Retinal pigment epithelial cell (primary cell): ENCODE data around the gene GSN.

ENCODE experiments used
- DNase-seq: peaks from one replicate; pipeline ENCODE4 v3.0.0-alpha.2; 2010; ENCODE audit warnings: low read depth
- H3K4me3 ChIP-seq: 2 replicates; pipeline ENCODE4 v1.5.1; 2011; ENCODE audit warnings: mild to moderate bottlenecking, low read length, control low read depth, moderate library complexity
- TF ChIP-seq, protein P1 (sequence below): conservative IDR thresholded peaks from 2 replicates; pipeline ENCODE4 v1.5.1; 2011; ENCODE audit warnings: low read depth, low read length, control low read depth, inconsistent platforms

GSN gene

DNA sequence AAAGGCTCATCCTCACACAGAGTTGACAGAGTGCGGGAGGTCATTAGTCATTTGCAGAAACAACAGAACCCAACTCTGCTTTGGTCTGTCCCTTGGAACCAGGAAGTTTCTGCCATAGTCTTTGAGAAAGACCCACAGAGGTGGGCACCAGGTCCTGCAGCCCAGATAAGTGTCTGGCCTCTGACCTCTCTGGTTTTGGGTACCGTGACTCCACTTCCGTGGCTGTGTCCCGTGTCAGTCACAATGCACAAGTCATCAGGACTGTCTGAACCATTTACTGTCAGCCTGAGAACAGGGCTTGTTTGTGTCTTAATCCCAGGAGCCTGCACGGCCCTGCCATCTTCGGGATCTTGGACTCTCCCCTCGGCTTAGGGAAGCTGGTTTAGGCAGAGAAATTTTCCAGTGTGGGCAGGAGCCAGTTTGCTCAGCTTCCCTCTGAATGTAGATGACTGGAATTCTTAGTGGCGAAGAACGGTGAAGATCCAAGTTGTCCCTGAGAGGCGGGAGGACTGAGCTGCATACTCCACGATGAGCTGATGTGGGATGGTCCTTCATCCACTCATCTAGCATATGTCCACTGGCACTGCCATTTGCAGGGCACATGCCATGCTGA lies 11.9 kb downstream of the GSN start:
- no peak overlapping the region for H3K4me3 ChIP-seq
- no peak for DNase-seq
- TF ChIP-seq, protein P1, sequence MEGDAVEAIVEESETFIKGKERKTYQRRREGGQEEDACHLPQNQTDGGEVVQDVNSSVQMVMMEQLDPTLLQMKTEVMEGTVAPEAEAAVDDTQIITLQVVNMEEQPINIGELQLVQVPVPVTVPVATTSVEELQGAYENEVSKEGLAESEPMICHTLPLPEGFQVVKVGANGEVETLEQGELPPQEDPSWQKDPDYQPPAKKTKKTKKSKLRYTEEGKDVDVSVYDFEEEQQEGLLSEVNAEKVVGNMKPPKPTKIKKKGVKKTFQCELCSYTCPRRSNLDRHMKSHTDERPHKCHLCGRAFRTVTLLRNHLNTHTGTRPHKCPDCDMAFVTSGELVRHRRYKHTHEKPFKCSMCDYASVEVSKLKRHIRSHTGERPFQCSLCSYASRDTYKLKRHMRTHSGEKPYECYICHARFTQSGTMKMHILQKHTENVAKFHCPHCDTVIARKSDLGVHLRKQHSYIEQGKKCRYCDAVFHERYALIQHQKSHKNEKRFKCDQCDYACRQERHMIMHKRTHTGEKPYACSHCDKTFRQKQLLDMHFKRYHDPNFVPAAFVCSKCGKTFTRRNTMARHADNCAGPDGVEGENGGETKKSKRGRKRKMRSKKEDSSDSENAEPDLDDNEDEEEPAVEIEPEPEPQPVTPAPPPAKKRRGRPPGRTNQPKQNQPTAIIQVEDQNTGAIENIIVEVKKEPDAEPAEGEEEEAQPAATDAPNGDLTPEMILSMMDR, result no peak

DNA sequence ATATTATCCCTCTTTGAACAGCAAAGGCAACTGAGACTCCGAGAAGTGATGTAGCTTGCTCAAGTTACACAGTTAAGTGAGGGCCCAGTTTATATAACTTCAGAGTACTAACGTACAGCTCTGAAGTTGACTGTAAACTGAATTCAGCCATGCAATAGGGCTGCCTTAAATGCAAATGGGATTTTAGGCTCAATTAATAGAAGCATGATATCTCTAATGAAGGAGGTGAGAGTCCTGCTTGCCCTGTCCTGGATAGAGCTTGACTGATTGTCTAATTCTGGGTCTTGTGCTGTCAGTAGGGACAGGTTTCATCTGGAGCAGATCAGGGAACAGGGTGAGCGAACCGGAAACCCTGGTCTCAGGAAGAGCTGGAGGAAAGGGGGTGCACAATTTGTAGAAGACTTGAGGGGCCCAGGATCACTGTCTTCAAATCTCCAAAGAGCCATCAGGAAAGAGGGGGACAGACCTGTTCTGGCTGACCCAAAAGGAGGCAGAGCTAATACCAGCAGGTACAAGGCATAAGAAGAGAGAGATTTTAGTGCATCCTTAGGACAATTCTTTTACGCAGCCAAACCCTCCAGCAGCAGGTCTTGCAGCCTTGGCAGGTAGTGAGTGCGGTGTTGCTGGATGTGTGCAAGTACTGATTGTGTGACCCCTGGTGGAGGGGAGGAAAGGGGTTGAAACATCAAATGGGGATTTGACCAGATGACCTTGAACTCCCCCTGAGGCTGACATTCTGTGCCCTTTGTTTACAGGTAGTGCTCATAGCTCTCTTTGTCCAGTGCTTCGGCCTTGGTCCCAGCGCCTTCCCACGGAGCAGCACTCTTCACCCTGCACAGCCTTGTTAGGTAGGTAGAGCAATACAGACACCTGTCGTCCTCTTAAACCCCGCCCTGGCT lies 13.0 kb downstream of the GSN start:
- no peak for DNase-seq
- H3K4me3 ChIP-seq, result no peak overlapping the region
- TF ChIP-seq, protein P1, result no peak

DNA sequence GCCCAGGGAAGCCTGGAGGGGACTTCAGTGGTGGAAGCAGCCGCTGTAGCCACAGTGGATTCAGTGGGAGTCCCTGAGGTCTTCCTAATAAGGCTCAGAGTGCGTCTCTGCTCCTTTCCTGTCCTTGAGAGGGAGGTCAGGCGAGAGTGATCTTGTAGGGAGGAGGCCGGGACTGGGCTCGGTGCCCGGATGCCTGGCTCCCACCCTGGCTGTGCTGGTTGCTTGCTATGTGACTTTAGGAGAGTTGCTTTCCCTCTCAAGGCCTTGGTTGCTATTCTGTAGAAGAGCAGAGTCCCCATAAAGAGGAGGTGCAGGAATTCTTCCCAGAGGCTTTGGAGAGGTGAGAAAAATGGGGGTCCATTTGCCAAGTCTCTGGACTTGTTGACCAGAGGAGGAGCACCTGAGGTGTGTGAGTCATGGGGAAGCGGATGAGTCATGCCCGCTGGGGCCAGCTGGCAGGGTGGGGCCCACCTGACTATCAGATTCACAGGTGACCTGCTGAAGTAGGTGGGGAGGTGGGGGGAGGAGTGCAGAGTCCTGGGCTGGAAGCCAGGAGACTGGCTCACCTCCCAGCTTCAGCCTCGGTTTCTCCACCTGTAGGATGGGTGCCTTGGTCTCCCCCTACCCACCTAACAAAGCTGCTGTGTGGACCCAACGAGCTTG lies 13.8 kb downstream of the GSN start:
- peak; percentile 71 for DNase-seq
- TF ChIP-seq, protein P1, result peak; percentile 12
- no peak overlapping the region for H3K4me3 ChIP-seq

DNA sequence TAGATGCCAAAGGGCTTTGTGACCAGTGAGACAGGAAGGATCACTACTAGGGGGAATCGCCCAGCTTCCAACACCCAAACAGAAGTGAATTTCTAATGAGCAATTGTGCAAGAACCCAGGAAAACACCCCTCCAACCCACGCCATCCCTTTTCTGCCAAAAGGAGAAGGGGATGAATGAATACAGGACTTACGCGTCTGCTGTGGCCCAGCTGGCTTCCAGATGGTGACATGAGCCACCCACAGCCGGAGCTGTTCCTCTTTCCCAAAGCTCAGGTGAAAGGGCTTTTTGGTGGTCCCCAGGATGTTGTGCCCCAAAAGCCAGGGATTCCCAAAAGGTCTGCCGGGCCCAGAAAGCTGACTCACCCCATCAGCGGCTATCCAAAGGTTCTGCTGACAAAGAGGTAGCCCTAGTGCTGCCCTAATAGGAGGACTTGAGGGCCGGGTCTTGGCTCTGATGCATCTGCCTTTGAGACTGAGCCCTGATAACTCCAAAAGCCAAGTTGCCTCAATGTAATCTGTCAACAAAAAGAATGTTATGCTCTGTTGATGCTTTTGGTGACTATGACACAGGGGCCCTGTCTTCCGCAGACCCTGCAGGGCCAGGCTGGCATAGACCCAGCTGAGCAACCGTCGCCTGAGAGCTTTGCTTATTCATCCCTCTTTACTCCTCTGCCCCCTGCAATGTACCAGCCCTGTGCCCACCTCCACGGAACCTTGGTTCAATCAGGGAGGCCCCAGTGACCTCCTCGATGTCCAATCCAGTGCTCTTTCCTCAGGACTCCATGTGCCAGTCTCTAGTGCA lies 14.5 kb downstream of the GSN start:
- TF ChIP-seq, protein P1, result no peak
- H3K4me3 ChIP-seq, result no peak overlapping the region
- no peak for DNase-seq

DNA sequence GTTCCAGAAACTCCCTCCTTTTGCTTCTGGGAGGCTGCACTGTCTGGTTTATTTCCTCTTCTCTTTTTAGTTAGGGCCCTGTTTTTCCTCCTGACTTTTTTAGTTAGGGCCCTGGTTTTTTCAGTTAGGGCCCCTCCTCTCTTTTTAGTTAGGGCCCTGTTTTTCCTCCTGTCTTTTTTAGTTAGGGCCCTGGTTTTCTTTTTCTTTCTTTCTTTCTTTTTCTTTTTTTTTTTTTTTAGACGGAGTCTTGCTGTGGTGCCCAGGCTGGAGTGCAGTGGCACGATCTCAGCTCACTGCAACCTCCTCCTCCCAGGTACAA lies 15.1 kb downstream of the GSN start:
- no peak overlapping the region for H3K4me3 ChIP-seq
- no peak for DNase-seq
- TF ChIP-seq, protein P1, result no peak

DNA sequence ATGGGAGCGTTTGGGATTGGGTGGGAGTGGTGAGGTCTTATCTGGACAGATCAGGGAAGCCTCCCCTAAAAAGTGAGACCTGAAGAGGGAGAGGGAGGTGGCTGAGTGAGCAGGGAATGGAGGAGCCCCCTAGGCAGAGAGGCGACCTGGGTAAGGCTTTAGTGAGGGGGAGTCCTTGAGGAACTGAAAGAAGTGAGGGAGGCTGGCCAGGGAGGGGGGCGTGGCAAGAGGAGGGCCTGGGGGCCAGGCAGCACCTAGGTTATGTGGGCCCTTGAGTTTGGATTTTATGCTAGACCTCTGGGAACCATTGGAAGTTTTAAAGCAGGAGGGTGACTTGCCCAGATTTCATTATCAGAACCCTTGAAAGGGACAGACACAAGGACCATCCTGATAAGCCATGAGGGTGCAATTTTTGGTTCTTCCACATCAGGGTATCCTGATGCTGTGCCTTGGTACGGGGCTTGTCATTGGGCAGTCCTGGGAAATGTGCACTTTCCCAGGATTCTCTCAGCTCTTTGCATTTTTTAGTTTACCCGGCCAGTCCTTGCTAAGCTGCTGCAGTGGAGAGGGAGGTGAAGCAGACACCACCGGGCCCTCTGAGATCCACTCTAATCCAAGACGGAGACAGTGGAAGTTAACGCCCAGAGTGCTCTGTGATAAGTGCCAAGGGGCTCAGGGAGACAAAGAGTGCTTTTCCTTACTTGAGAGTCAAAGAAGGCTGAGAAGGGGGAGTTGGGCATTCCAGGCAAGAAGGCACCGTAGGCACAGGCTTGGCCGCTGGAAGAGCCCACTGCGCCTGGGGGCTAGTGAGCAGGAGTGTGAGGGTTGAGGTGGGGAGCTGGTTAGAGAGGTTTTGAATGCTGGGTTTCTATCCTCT lies 16.1 kb downstream of the GSN start:
- no peak overlapping the region for H3K4me3 ChIP-seq
- TF ChIP-seq, protein P1, result no peak
- DNase-seq, result no peak
